Fibroblast of lung (primary cell): ENCODE results near the gene ABCC8. TPM values are rescaled to one million over a fixed set of nuclear protein-coding genes. Genes with fewer than 3 reads are reported as not detected.

Experiments
- DNase-seq, 2 donors: peaks; one replicate each; pipeline versions ENCODE4 v3.0.0 to v3.0.0-alpha.2; 2010; ENCODE audit warnings: low read depth in 2 of 2
- H2AFZ ChIP-seq: 2 replicates; pipeline ENCODE4 v1.5.1; 2012; ENCODE audit warnings: low read length, control low read depth, inconsistent platforms
- H3K27ac ChIP-seq: 2 replicates; pipeline ENCODE4 v1.5.1; 2011; ENCODE audit warnings: low read length, control low read depth; ENCODE audit not compliant: insufficient read depth
- H3K27me3 ChIP-seq: 2 replicates; pipeline ENCODE4 v1.5.1; 2011; ENCODE audit warnings: mild to moderate bottlenecking, low read length; ENCODE audit not compliant: control insufficient read depth, insufficient read depth
- H3K36me3 ChIP-seq: 2 replicates; pipeline ENCODE4 v1.5.1; 2011; ENCODE audit warnings: low read length; ENCODE audit not compliant: control insufficient read depth, insufficient read depth
- H3K4me1 ChIP-seq: 2 replicates; pipeline ENCODE4 v1.5.1; 2011; ENCODE audit warnings: low read length; ENCODE audit not compliant: control insufficient read depth, insufficient read depth; ENCODE audit errors: extremely low read depth
- H3K4me2 ChIP-seq: 2 replicates; pipeline ENCODE4 v1.5.1; 2011; ENCODE audit warnings: low read length, control low read depth; ENCODE audit not compliant: insufficient read depth; ENCODE audit errors: extremely low read depth
- H3K4me3 ChIP-seq, 4 experiments: fragments of 200-600 bp in 1 of 4; sonication (generic) in 1 of 4; replicated peaks in 1 of 4; 2 replicates each; pipeline ENCODE4 v1.5.1; 2011 to 2016; ENCODE audit warnings: low read length in 4 of 4, low read depth in 3 of 4, mild to moderate bottlenecking in 3 of 4, control low read depth in 2 of 4, inconsistent platforms in 1 of 4, mixed read lengths in 1 of 4; ENCODE audit not compliant: insufficient read depth in 1 of 4; ENCODE audit errors: control extremely low read depth in 1 of 4
- H3K79me2 ChIP-seq: 2 replicates; pipeline ENCODE4 v1.5.1; 2012; ENCODE audit warnings: mild to moderate bottlenecking, low read length, inconsistent platforms; ENCODE audit not compliant: control insufficient read depth, insufficient read depth
- H3K9ac ChIP-seq: 2 replicates; pipeline ENCODE4 v1.5.1; 2011; ENCODE audit warnings: mild to moderate bottlenecking, low read length, control low read depth; ENCODE audit not compliant: insufficient read depth
- H3K9me3 ChIP-seq: 2 replicates; pipeline ENCODE4 v1.5.1; 2012; ENCODE audit warnings: low read depth, low read length; ENCODE audit not compliant: control insufficient read depth, insufficient read depth
- H4K20me1 ChIP-seq: 2 replicates; pipeline ENCODE4 v1.5.1; 2011; ENCODE audit warnings: low read length; ENCODE audit not compliant: control insufficient read depth, insufficient read depth; ENCODE audit errors: extremely low read depth
- EZH2 ChIP-seq: IDR thresholded peaks from 2 replicates; pipeline ENCODE4 v1.5.1; 2012; ENCODE audit warnings: low read length, control low read depth, mild to moderate bottlenecking; ENCODE audit errors: missing control alignments
- polyA plus RNA-seq, 2 donors: library from polyadenylated mRNA; depleted of rRNA in 1 of 2; stranded (reverse) in 1 of 2; unstranded in 1 of 2; fragments of >200 nt; gene quantifications; 2 replicates each; pipeline ENCODE4 v1.2.1, GENCODE V29; 2011 to 2012; ENCODE audit warnings: missing spikeins in 1 of 2
- total RNA-seq: library from RNA; depleted of rRNA; stranded (reverse); fragments of >200 nt; gene quantifications from 2 replicates; pipeline ENCODE4 v1.2.1, GENCODE V29; 2014
- TF ChIP-seq, protein P1 (sequence below), 2 donors: IDR thresholded peaks in 1 of 2; conservative IDR thresholded peaks in 1 of 2; 1 replicate in 1 of 2; 2 replicates in 1 of 2; pipeline ENCODE4 v1.5.1; 2011 to 2012; ENCODE audit warnings: low read length in 2 of 2, control low read depth in 1 of 2, inconsistent platforms in 1 of 2, low read depth in 1 of 2, mild to moderate bottlenecking in 1 of 2

ABCC8 gene
- total and polyA plus RNA-seq, 2 donors (not counting 1 experiment from before 2014, with no cell fraction given), result not detected

- Histone ChIP-seq H3K36me3 (no peaks in the 10 kb centered on the region), H3K9ac (no peak overlapping the region), H4K20me1 (no peaks in the 10 kb centered on the region), H3K27me3 (no peaks in the 10 kb centered on the region), H3K27ac (no peak overlapping the region), H2AFZ (no peak overlapping the region), H3K9me3 (no peaks in the 10 kb centered on the region), H3K4me2 (no peak overlapping the region), H3K4me3 (no peak overlapping the region), H3K4me1 (no peaks in the 10 kb centered on the region), H3K79me2 (no peaks in the 10 kb centered on the region)
- TF ChIP-seq, protein P1, sequence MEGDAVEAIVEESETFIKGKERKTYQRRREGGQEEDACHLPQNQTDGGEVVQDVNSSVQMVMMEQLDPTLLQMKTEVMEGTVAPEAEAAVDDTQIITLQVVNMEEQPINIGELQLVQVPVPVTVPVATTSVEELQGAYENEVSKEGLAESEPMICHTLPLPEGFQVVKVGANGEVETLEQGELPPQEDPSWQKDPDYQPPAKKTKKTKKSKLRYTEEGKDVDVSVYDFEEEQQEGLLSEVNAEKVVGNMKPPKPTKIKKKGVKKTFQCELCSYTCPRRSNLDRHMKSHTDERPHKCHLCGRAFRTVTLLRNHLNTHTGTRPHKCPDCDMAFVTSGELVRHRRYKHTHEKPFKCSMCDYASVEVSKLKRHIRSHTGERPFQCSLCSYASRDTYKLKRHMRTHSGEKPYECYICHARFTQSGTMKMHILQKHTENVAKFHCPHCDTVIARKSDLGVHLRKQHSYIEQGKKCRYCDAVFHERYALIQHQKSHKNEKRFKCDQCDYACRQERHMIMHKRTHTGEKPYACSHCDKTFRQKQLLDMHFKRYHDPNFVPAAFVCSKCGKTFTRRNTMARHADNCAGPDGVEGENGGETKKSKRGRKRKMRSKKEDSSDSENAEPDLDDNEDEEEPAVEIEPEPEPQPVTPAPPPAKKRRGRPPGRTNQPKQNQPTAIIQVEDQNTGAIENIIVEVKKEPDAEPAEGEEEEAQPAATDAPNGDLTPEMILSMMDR (conservative IDR thresholded peaks at IDR 0.05 in 1 of 2, IDR thresholded peaks at IDR 0.05 in 1 of 2; ENCODE audit: low read depth in 1 of 2, low read length in 2 of 2), result no peak
- no peak for TF ChIP-seq EZH2
- no peak for DNase-seq
Observed at GRCh38 chr11:17460406-17460805, 16.2 kb downstream of the ABCC8 start.

DNA sequence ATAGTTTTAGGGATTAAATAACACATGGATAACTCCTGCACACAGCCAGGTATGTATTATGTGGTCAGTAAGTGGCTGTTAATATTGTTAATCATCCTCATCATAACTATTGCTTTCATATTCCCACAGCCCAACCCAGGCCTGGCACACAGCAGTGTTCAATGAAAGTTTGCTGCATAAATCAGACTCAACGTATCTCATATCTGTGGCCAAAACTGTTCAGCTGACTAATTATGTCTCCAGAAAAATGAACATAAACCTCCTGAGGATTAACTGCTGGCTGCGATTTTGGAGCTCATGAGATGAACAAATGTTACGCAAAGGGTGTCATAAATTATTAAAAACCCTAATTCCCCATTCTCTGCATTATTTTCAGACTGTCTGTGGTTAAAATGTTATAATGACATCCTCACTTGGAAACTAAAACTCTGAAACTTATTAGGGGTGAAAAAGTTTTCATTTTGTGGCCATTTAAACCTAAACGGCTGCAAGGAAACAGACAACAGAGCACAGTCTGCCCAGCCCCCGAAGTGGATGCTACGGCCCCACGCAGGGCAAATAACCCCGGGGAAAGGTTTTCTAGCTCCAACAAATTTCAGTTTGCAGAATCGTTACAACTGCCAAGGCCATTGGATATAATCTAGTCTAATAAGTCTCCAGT lies 17.3 kb downstream of the ABCC8 start:
- H3K4me3 ChIP-seq, result no peak overlapping the region
- H4K20me1 ChIP-seq, result no peaks in the 10 kb centered on the region
- no peaks in the 10 kb centered on the region for H3K79me2 ChIP-seq
- no peak overlapping the region for H3K4me2 ChIP-seq
- no peaks in the 10 kb centered on the region for H3K36me3 ChIP-seq
- H3K4me1 ChIP-seq, result no peaks in the 10 kb centered on the region
- no peak overlapping the region for H2AFZ ChIP-seq
- DNase-seq, result no peak
- H3K27me3 ChIP-seq, result no peaks in the 10 kb centered on the region
- TF ChIP-seq, protein P1 (conservative IDR thresholded peaks at IDR 0.05 in 1 of 2, IDR thresholded peaks at IDR 0.05 in 1 of 2; ENCODE audit: low read depth in 1 of 2, low read length in 2 of 2), result no peak
- no peaks in the 10 kb centered on the region for H3K9me3 ChIP-seq
- H3K9ac ChIP-seq, result no peak overlapping the region
- no peak overlapping the region for H3K27ac ChIP-seq

- H3K27me3 ChIP-seq, result no peaks in the 10 kb centered on the region
- H3K9ac ChIP-seq, result no peak overlapping the region
- no peaks in the 10 kb centered on the region for H3K36me3 ChIP-seq
- DNase-seq, result no peak
- no peaks in the 10 kb centered on the region for H3K9me3 ChIP-seq
- no peak overlapping the region for H3K4me2 ChIP-seq
- no peaks in the 10 kb centered on the region for H3K79me2 ChIP-seq
- H3K4me3 ChIP-seq, result no peak overlapping the region
- no peaks in the 10 kb centered on the region for H4K20me1 ChIP-seq
- TF ChIP-seq EZH2, result no peak
- TF ChIP-seq, protein P1 (conservative IDR thresholded peaks at IDR 0.05 in 1 of 2, IDR thresholded peaks at IDR 0.05 in 1 of 2; ENCODE audit: low read depth in 1 of 2, low read length in 2 of 2), result no peak
- H2AFZ ChIP-seq, result no peak overlapping the region
- H3K4me1 ChIP-seq, result no peaks in the 10 kb centered on the region
- no peak overlapping the region for H3K27ac ChIP-seq
Observed at GRCh38 chr11:17458268-17458667, 18.4 kb downstream of the ABCC8 start.
